Measurements from ENCODE around the gene STAB2.

Gene STAB2

DNA sequence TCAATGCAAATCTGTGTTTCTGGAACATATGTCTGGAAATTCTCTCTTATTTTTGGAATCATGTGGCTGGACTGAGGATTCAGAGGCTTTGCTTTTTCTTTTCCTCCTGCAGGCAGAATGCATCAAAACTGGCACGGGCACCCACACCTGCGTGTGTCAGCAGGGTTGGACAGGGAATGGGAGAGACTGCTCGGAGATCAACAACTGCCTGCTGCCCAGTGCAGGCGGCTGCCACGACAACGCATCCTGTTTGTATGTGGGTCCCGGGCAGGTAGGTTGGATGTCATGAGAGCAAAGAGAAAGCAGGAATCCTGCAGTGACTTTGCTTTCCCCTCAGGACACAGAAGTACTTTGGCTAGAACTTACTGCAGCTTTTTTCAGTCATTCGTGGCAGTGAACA, 90.3 kb downstream of the STAB2 start:
- no peaks in the 10 kb centered on the region for H3K4me1 ChIP-seq (ENCODE audit: low read length)
- H4K20me1 ChIP-seq (ENCODE audit: insufficient read depth, low read length): no peaks in the 10 kb centered on the region
- H3K4me2 ChIP-seq (ENCODE audit: low read length): no peak overlapping the region
- H3K79me2 ChIP-seq (ENCODE audit: low read length): no peaks in the 10 kb centered on the region
- H2AFZ ChIP-seq (ENCODE audit: low read depth, low read length): no peak overlapping the region
- no peak overlapping the region for H3K4me3 ChIP-seq (ENCODE audit: low read length)
- no peaks in the 10 kb centered on the region for H3K36me3 ChIP-seq (replicated peaks; ENCODE audit: low read depth, low read length)
- H3K9me3 ChIP-seq (ENCODE audit: insufficient read depth, low read length): no peaks in the 10 kb centered on the region
- H3K27ac ChIP-seq (ENCODE audit: low read length): no peak overlapping the region
- H3K27me3 ChIP-seq (ENCODE audit: low read depth, low read length): no peaks in the 10 kb centered on the region
- TF ChIP-seq, protein P1, sequence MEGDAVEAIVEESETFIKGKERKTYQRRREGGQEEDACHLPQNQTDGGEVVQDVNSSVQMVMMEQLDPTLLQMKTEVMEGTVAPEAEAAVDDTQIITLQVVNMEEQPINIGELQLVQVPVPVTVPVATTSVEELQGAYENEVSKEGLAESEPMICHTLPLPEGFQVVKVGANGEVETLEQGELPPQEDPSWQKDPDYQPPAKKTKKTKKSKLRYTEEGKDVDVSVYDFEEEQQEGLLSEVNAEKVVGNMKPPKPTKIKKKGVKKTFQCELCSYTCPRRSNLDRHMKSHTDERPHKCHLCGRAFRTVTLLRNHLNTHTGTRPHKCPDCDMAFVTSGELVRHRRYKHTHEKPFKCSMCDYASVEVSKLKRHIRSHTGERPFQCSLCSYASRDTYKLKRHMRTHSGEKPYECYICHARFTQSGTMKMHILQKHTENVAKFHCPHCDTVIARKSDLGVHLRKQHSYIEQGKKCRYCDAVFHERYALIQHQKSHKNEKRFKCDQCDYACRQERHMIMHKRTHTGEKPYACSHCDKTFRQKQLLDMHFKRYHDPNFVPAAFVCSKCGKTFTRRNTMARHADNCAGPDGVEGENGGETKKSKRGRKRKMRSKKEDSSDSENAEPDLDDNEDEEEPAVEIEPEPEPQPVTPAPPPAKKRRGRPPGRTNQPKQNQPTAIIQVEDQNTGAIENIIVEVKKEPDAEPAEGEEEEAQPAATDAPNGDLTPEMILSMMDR (IDR thresholded peaks at IDR 0.05; ENCODE audit: low read depth, low read length): no peak
- TF ChIP-seq EZH2phosphoT487 (IDR thresholded peaks at IDR 0.05; ENCODE audit: low read depth): no peak
- H3K9ac ChIP-seq (ENCODE audit: low read length): no peak overlapping the region

DNA sequence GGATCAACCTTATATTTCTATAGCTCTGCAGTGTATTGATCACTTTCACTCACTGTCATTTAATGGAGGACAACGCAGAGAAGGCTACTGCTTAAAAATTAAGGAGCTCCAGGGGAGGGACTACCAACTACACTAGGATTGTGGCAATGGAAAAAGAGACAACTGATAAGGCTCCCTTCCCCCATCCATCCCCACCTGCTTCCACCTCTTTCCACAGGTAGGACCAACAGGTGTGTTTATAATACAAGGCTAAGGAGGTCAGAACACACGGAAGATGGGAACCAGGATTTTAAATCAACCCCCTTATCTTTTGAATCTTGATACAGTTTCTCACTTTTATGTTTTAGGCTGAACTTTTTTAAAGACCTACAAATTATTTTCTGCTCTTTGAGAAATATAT, 90.8 kb downstream of the STAB2 start:
- no peak overlapping the region for H3K9ac ChIP-seq (ENCODE audit: low read length)
- H3K27ac ChIP-seq (ENCODE audit: low read length): no peak overlapping the region
- H3K36me3 ChIP-seq (replicated peaks; ENCODE audit: low read depth, low read length): no peaks in the 10 kb centered on the region
- no peak overlapping the region for H3K4me2 ChIP-seq (ENCODE audit: low read length)
- no peak for TF ChIP-seq EZH2phosphoT487 (IDR thresholded peaks at IDR 0.05; ENCODE audit: low read depth)
- TF ChIP-seq, protein P1 (IDR thresholded peaks at IDR 0.05; ENCODE audit: low read depth, low read length): no peak
- H3K9me3 ChIP-seq (ENCODE audit: insufficient read depth, low read length): no peaks in the 10 kb centered on the region
- H3K27me3 ChIP-seq (ENCODE audit: low read depth, low read length): no peaks in the 10 kb centered on the region
- H2AFZ ChIP-seq (ENCODE audit: low read depth, low read length): no peak overlapping the region
- no peaks in the 10 kb centered on the region for H4K20me1 ChIP-seq (ENCODE audit: insufficient read depth, low read length)
- no peaks in the 10 kb centered on the region for H3K4me1 ChIP-seq (ENCODE audit: low read length)
- no peaks in the 10 kb centered on the region for H3K79me2 ChIP-seq (ENCODE audit: low read length)
- H3K4me3 ChIP-seq (ENCODE audit: low read length): no peak overlapping the region

DNA sequence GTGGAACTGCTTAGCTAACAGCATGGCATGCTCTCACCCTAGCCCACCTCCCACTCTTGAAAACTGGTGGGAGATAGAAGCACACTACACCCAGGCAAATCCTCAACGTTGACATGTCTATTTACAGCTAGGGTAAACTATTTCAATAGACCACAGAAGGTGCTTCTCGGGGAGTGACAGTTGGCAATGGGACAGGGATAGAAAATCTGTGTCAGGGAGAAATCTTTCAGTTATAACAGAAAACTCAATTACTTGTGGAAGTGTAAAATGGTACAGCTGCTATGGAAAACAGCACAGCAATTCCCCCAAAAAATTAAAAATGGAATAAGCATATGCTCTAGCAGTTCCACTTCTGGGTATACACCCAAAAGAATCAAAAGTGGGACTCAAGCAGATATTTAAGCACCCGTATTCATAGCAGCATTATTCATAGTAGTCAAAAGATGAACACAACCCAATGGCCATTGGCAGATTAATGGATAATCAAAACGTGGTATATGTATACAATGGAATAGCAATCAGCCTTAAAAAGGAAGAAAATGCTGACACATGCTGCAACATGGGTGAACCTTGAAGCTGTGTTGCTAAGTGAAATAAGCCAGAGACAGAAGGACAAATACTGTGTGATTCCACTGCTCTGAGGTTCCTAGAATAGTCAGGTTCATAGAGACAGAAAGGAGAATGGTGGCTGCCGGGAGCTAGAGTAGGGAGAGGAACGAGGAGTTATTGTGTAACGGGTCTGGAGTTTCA, 92.5 kb downstream of the STAB2 start:
- Histone ChIP-seq H3K9ac (ENCODE audit: low read length) (no peak overlapping the region), H3K27me3 (ENCODE audit: low read depth, low read length) (no peaks in the 10 kb centered on the region), H3K27ac (ENCODE audit: low read length) (no peak overlapping the region), H3K4me2 (ENCODE audit: low read length) (no peak overlapping the region), H4K20me1 (ENCODE audit: insufficient read depth, low read length) (no peaks in the 10 kb centered on the region), H3K79me2 (ENCODE audit: low read length) (no peaks in the 10 kb centered on the region), H3K36me3 (replicated peaks; ENCODE audit: low read depth, low read length) (no peaks in the 10 kb centered on the region), H3K4me1 (ENCODE audit: low read length) (no peaks in the 10 kb centered on the region), H3K4me3 (ENCODE audit: low read length) (no peak overlapping the region), H3K9me3 (ENCODE audit: insufficient read depth, low read length) (no peaks in the 10 kb centered on the region), H2AFZ (ENCODE audit: low read depth, low read length) (no peak overlapping the region)
- TF ChIP-seq, protein P1 (IDR thresholded peaks at IDR 0.05; ENCODE audit: low read depth, low read length): no peak
- no peak for TF ChIP-seq EZH2phosphoT487 (IDR thresholded peaks at IDR 0.05; ENCODE audit: low read depth)

DNA sequence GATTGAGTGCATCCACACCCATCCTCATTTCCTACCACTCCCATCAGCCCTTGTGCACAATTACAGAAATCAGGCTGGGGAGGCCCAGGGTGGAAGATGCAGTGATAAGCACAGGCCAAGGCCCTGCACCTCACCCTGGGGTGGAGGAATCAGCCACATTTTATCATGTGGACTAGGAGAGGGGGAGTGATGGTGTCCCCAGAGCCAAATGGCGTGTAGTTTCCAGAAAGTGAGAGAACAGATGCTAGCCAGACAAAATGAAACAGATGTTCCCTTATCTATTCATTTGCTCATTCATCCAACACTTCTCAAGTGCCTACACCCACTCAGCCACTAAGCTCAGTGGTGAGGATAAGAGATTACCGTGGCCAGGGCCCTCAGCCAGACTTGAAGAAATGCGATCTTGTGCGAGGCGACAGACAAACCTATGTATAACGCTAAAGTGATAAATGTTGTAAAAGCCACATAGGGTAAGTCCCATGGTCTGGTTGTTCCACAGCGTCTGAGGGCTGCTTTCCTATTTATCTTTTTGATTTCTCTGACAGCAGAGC, 93.6 kb downstream of the STAB2 start:
- Histone ChIP-seq H3K27ac (ENCODE audit: low read length) (no peak overlapping the region), H3K4me3 (ENCODE audit: low read length) (no peak overlapping the region), H2AFZ (ENCODE audit: low read depth, low read length) (no peak overlapping the region), H3K27me3 (ENCODE audit: low read depth, low read length) (no peaks in the 10 kb centered on the region), H3K79me2 (ENCODE audit: low read length) (no peaks in the 10 kb centered on the region), H3K4me1 (ENCODE audit: low read length) (peaks cover 8% of the 10 kb centered on the region), H4K20me1 (ENCODE audit: insufficient read depth, low read length) (no peaks in the 10 kb centered on the region), H3K9ac (ENCODE audit: low read length) (no peak overlapping the region), H3K36me3 (replicated peaks; ENCODE audit: low read depth, low read length) (no peaks in the 10 kb centered on the region), H3K4me2 (ENCODE audit: low read length) (no peak overlapping the region), H3K9me3 (ENCODE audit: insufficient read depth, low read length) (no peaks in the 10 kb centered on the region)
- TF ChIP-seq, protein P1 (IDR thresholded peaks at IDR 0.05; ENCODE audit: low read depth, low read length): no peak
- TF ChIP-seq EZH2phosphoT487 (IDR thresholded peaks at IDR 0.05; ENCODE audit: low read depth): no peak
